ENCODE data around the gene ANKHD1. TPM values are rescaled to one million over a fixed set of nuclear protein-coding genes. Genes with fewer than 3 reads are reported as not detected.
A peak's percentile ranks its signal among the peaks of the same experiment; 100 is the strongest.
"Not testable (repeated sequence)": the region's sequence is repeated elsewhere in the genome, so short reads cannot be mapped to it uniquely, and the experiment has no call there.

Gene ANKHD1
- total RNA-seq, 1 experiment from 2014 or later = 67.5 TPM

GRCh38 chr5:140372971-140373487 lies 28.6 kb upstream of the ANKHD1 start:
- peak; percentile 82 for DNase-seq (ENCODE audit: low read depth)

- no peak for DNase-seq (ENCODE audit: low read depth)
Observed at GRCh38 chr5:140381351-140381750, 20.3 kb upstream of the ANKHD1 start.

- no peak for DNase-seq (ENCODE audit: low read depth)
Observed at GRCh38 chr5:140381972-140382371, 19.7 kb upstream of the ANKHD1 start.

GRCh38 chr5:140382866-140383265 lies 18.8 kb upstream of the ANKHD1 start:
- no peak for DNase-seq (ENCODE audit: low read depth)

- DNase-seq (ENCODE audit: low read depth) = no peak
Observed at GRCh38 chr5:140383300-140383699, 18.3 kb upstream of the ANKHD1 start.

GRCh38 chr5:140388052-140388451 lies 13.6 kb upstream of the ANKHD1 start:
- no peak for DNase-seq (ENCODE audit: low read depth)

GRCh38 chr5:140391312-140391711 lies 10.3 kb upstream of the ANKHD1 start:
- DNase-seq (ENCODE audit: low read depth) = no peak

GRCh38 chr5:140391732-140392131 lies 9.9 kb upstream of the ANKHD1 start:
- no peak for DNase-seq (ENCODE audit: low read depth)

- DNase-seq (ENCODE audit: low read depth) = no peak
Observed at GRCh38 chr5:140393738-140394137, 7.9 kb upstream of the ANKHD1 start.

- no peak for DNase-seq (ENCODE audit: low read depth)
Observed at GRCh38 chr5:140398379-140398811, 3.2 kb upstream of the ANKHD1 start.

GRCh38 chr5:140399979-140400729 lies 1.5 kb upstream of the ANKHD1 start:
- peak; percentile 22 for DNase-seq (ENCODE audit: low read depth)

- peak; percentile 98 for DNase-seq (ENCODE audit: low read depth)
Observed at GRCh38 chr5:140400730-140401361, 787 bp upstream of the ANKHD1 start.

- peak; percentile 65 for DNase-seq (ENCODE audit: low read depth)
Observed at GRCh38 chr5:140402258-140403074, 833 bp downstream of the ANKHD1 start.

- no peak for DNase-seq (ENCODE audit: low read depth)
Observed at GRCh38 chr5:140403613-140404012, 2.0 kb downstream of the ANKHD1 start.

GRCh38 chr5:140408750-140409241 lies 7.2 kb downstream of the ANKHD1 start:
- DNase-seq (ENCODE audit: low read depth) = no peak

- no peak for DNase-seq (ENCODE audit: low read depth)
Observed at GRCh38 chr5:140413230-140413629, 11.6 kb downstream of the ANKHD1 start.

- DNase-seq (ENCODE audit: low read depth) = no peak
Observed at GRCh38 chr5:140417235-140417634, 15.6 kb downstream of the ANKHD1 start.

GRCh38 chr5:140418862-140419520 lies 17.4 kb downstream of the ANKHD1 start:
- DNase-seq (ENCODE audit: low read depth) = no peak

- DNase-seq (ENCODE audit: low read depth) = no peak
Observed at GRCh38 chr5:140420226-140420570, 18.6 kb downstream of the ANKHD1 start.

- no peak for DNase-seq (ENCODE audit: low read depth)
Observed at GRCh38 chr5:140420665-140421361, 19.2 kb downstream of the ANKHD1 start.

GRCh38 chr5:140421375-140421774 lies 19.7 kb downstream of the ANKHD1 start:
- DNase-seq (ENCODE audit: low read depth) = not testable (repeated sequence)
